Measurements from ENCODE around the gene SHISA9. TPM values are rescaled to one million over a fixed set of nuclear protein-coding genes. Genes with fewer than 3 reads are reported as not detected.

Gene SHISA9
- total RNA-seq, 1 experiment from 2014 or later, result not detected

DNA sequence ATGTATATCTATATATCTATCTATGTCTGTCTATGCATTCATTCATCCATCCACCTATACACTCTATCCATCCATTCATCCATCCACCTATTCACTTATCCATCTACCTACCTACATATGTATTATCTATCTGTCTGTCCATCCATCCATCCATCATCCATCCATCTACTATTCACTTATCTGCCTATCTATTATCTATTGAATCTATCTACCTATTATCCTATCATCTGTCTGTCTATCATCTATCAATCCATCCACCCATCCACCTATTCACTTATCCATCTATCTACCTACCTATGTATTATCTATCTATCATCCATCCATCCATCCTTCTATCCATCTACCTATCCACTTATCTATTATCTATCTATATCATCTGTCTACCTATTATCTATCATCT, 302.3 kb downstream of the SHISA9 start (continued):
- TF ChIP-seq ZBTB33 (IDR thresholded peaks at IDR 0.05; ENCODE audit: extremely low read depth, insufficient replicate concordance, low read length), result no peak

- Histone ChIP-seq H3K9me3 (ENCODE audit: control insufficient read depth in 1 of 2, insufficient read depth in 1 of 2, low read depth in 1 of 2, low read length in 2 of 2) (no peaks in the 10 kb centered on the region), H3K4me3 (replicated peaks in 1 of 2; ENCODE audit: low read depth in 1 of 2, low read length in 2 of 2) (no peak overlapping the region), H4K20me1 (ENCODE audit: insufficient read depth) (no peaks in the 10 kb centered on the region), H3K4me1 (ENCODE audit: control insufficient read depth in 1 of 2, insufficient read depth in 2 of 2, low read length in 2 of 2) (no peaks in the 10 kb centered on the region), H3K79me2 (ENCODE audit: insufficient read depth, low read length) (no peaks in the 10 kb centered on the region), H3K27ac (ENCODE audit: low read depth, low read length) (no peak overlapping the region), H3K36me3 (ENCODE audit: control insufficient read depth in 1 of 2, insufficient read depth in 2 of 2, low read length in 2 of 2) (no peaks in the 10 kb centered on the region), H3K9me2 (ENCODE audit: insufficient read depth) (no peaks in the 10 kb centered on the region), H3K4me2 (ENCODE audit: low read length) (no peak overlapping the region), H3K27me3 (ENCODE audit: insufficient read depth, low read length) (no peaks in the 10 kb centered on the region), H3K9ac (ENCODE audit: low read length) (no peak overlapping the region), H2AFZ (ENCODE audit: low read depth, low read length, poor library complexity, severe bottlenecking) (no peak overlapping the region)
- intact Hi-C loops (cut with micrococcal nuclease), result no loop called here
- DNase-seq (ENCODE audit: low read depth, low spot score) (no peak), ATAC-seq (no peak)
- CTCF ChIA-PET, result no interaction called here
- RAD21 ChIA-PET (ENCODE audit: low non-redundant PET in 1 of 2, low total read pairs in 2 of 2, uncharacterized antibody in 2 of 2, unreplicated experiment in 2 of 2), result no interaction called here
- no TSS peak for BruUV-seq (replicated peaks)
- POLR2A ChIA-PET, result no interaction called here
- TF ChIP-seq ZNF274 (IDR thresholded peaks at IDR 0.05; ENCODE audit: low read depth, low read length) (no peak), RAD21 (IDR thresholded peaks at IDR 0.05; ENCODE audit: low read depth) (no peak), JUND (IDR thresholded peaks at IDR 0.05) (no peak), ZBTB33 (IDR thresholded peaks at IDR 0.05; ENCODE audit: extremely low read depth, insufficient replicate concordance, low read length) (no peak), SRF (IDR thresholded peaks at IDR 0.05; ENCODE audit: low read depth) (no peak), EZH2 (IDR thresholded peaks at IDR 0.05) (no peak), ELF1 (IDR thresholded peaks at IDR 0.05; ENCODE audit: borderline replicate concordance, low read depth) (no peak), ZFX (IDR thresholded peaks at IDR 0.05) (no peak), CTCF (IDR thresholded peaks at IDR 0.05 in 2 of 3, conservative IDR thresholded peaks at IDR 0.05 in 1 of 3; ENCODE audit: borderline replicate concordance in 1 of 3, insufficient read depth in 1 of 3, low read depth in 2 of 3, low read length in 2 of 3) (no peak), FOSL1 (IDR thresholded peaks at IDR 0.05; ENCODE audit: low read depth) (no peak)
- TF ChIP-seq, protein P1, sequence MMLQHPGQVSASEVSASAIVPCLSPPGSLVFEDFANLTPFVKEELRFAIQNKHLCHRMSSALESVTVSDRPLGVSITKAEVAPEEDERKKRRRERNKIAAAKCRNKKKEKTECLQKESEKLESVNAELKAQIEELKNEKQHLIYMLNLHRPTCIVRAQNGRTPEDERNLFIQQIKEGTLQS (IDR thresholded peaks at IDR 0.05), result no peak
- TF ChIP-seq, protein P2, sequence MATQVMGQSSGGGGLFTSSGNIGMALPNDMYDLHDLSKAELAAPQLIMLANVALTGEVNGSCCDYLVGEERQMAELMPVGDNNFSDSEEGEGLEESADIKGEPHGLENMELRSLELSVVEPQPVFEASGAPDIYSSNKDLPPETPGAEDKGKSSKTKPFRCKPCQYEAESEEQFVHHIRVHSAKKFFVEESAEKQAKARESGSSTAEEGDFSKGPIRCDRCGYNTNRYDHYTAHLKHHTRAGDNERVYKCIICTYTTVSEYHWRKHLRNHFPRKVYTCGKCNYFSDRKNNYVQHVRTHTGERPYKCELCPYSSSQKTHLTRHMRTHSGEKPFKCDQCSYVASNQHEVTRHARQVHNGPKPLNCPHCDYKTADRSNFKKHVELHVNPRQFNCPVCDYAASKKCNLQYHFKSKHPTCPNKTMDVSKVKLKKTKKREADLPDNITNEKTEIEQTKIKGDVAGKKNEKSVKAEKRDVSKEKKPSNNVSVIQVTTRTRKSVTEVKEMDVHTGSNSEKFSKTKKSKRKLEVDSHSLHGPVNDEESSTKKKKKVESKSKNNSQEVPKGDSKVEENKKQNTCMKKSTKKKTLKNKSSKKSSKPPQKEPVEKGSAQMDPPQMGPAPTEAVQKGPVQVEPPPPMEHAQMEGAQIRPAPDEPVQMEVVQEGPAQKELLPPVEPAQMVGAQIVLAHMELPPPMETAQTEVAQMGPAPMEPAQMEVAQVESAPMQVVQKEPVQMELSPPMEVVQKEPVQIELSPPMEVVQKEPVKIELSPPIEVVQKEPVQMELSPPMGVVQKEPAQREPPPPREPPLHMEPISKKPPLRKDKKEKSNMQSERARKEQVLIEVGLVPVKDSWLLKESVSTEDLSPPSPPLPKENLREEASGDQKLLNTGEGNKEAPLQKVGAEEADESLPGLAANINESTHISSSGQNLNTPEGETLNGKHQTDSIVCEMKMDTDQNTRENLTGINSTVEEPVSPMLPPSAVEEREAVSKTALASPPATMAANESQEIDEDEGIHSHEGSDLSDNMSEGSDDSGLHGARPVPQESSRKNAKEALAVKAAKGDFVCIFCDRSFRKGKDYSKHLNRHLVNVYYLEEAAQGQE (IDR thresholded peaks at IDR 0.05; ENCODE audit: low read depth), result no peak
These were observed 304.0 kb downstream of the SHISA9 start for GRCh38 chr16:13205352-13205751.
